Lung (tissue), 12 donors: Measurements from ENCODE around the gene ADGRG6. TPM values are rescaled to one million over a fixed set of nuclear protein-coding genes. Genes with fewer than 3 reads are reported as not detected.

ENCODE experiments used
- ATAC-seq: fragments of 200-7000 bp; cut with Tn5 transposase; one replicate; pipeline ENCODE4 v1.9.1; 2020; ENCODE audit warnings: moderate number of reproducible peaks; ENCODE audit not compliant: insufficient read depth, low FRiP score
- DNase-seq, 3 donors: peaks; one replicate each; pipeline ENCODE4 v3.0.0-alpha.2; 2013 to 2017
- H3K27ac ChIP-seq, 2 donors: one replicate each; pipeline ENCODE4 v1.5.1; 2013; ENCODE audit warnings: mild to moderate bottlenecking in 2 of 2, moderate library complexity in 2 of 2, control low read depth in 1 of 2, inconsistent platforms in 1 of 2, low read depth in 1 of 2, low read length in 1 of 2
- H3K27me3 ChIP-seq, 3 donors: one replicate each; pipeline ENCODE4 v1.5.1; 2013; ENCODE audit warnings: low read length in 2 of 3; ENCODE audit not compliant: control insufficient read depth in 3 of 3, insufficient read depth in 3 of 3
- H3K36me3 ChIP-seq, 4 donors: one replicate each; pipeline ENCODE4 v1.5.1; 2013; ENCODE audit warnings: low read length in 4 of 4, mild to moderate bottlenecking in 1 of 4, moderate library complexity in 1 of 4; ENCODE audit not compliant: control insufficient read depth in 4 of 4, insufficient read depth in 4 of 4
- H3K4me1 ChIP-seq, 5 donors: one replicate each; pipeline ENCODE4 v1.5.1; 2013; ENCODE audit warnings: low read length in 5 of 5, mild to moderate bottlenecking in 2 of 5, moderate library complexity in 1 of 5; ENCODE audit not compliant: control insufficient read depth in 5 of 5, insufficient read depth in 5 of 5
- H3K4me3 ChIP-seq: one replicate; pipeline ENCODE4 v1.5.1; 2013; ENCODE audit warnings: mild to moderate bottlenecking, control low read depth, moderate library complexity
- H3K9ac ChIP-seq, 2 donors: one replicate each; pipeline ENCODE4 v1.5.1; 2013; ENCODE audit warnings: low read length in 2 of 2, control low read depth in 1 of 2; ENCODE audit not compliant: insufficient read depth in 1 of 2
- H3K9me3 ChIP-seq, 4 donors: one replicate each; pipeline ENCODE4 v1.5.1; 2013; ENCODE audit warnings: low read length in 3 of 4, mild to moderate bottlenecking in 1 of 4, moderate library complexity in 1 of 4; ENCODE audit not compliant: control insufficient read depth in 4 of 4, insufficient read depth in 3 of 4
- CTCF ChIP-seq: IDR thresholded peaks from 2 replicates; pipeline ENCODE4 v1.5.1; 2012; ENCODE audit warnings: mild to moderate bottlenecking; ENCODE audit errors: control extremely low read depth, extremely low read depth
- WGBS, 2 donors: extraction: QIAGEN DNeasy Blood & Tissue Kit; methylation state at CpG; one replicate each; pipeline ENCODE4 v1.1.7; 2013; 5-methylcytosine and 5-hydroxymethylcytosine counted together
- polyA plus RNA-seq, 2 donors: library from polyadenylated mRNA; stranded (reverse); fragments of 200-250 nt; gene quantifications; one replicate each; pipeline ENCODE4 v1.2.1, GENCODE V29; 2013
- total RNA-seq, 2 donors: library from RNA; depleted of rRNA in 1 of 2; stranded (reverse); fragments of >200 nt in 1 of 2; gene quantifications; one replicate each; pipeline ENCODE4 v1.2.1, GENCODE V29; 2014 to 2021
- donor health status: control.
- donor health status: control.
- donor health status: Bipolar disorder and iron deficiency.
- donor health status: healthy.
- donor health status: DM: yes; HTN: yes; CAD: no.

ADGRG6 gene
- total and polyA plus RNA-seq, 4 donors = 6.4 to 177 (median 12.9) TPM

GRCh38 chr6:142307963-142308748 is 6.3 kb downstream of the ADGRG6 start:
- Histone ChIP-seq H3K27ac (no peak overlapping the region), H3K4me3 (no peak overlapping the region), H3K36me3 (peaks cover 0 to 2% (median 0%) of the 10 kb centered on the region in 4 donors), H3K27me3 (no peaks in the 10 kb centered on the region), H3K9me3 (no peaks in the 10 kb centered on the region), H3K4me1 (peaks cover 0 to 68% (median 14%) of the 10 kb centered on the region in 5 donors), H3K9ac (no peak overlapping the region)
- DNase-seq (no peak), ATAC-seq (no peak)
- no peak for TF ChIP-seq CTCF
- WGBS, 2 donors = 57 to 68% methylated on average over 2 of the region's 2 CpGs

GRCh38 chr6:142309426-142309825 is 7.6 kb downstream of the ADGRG6 start:
- no peak for TF ChIP-seq CTCF
- Histone ChIP-seq H3K9ac (no peak overlapping the region), H3K4me3 (no peak overlapping the region), H3K36me3 (peaks cover 0 to 5% (median 2%) of the 10 kb centered on the region in 4 donors), H3K9me3 (no peaks in the 10 kb centered on the region), H3K4me1 (peaks cover 0 to 71% (median 14%) of the 10 kb centered on the region in 5 donors), H3K27me3 (no peaks in the 10 kb centered on the region), H3K27ac (no peak overlapping the region)
- peak in 1 of 3 donors; percentile 51 for DNase-seq
- 95 to 97% methylated on average over 2 of the region's 2 CpGs for WGBS, 2 donors
- ATAC-seq = no peak

GRCh38 chr6:142313284-142313683 is 11.5 kb downstream of the ADGRG6 start:
- H3K27ac ChIP-seq = no peak overlapping the region
- peak; percentile 66 for ATAC-seq
- no peak for TF ChIP-seq CTCF
- H3K9ac ChIP-seq = no peak overlapping the region
- no peaks in the 10 kb centered on the region for H3K9me3 ChIP-seq
- peak in 1 of 3 donors; percentile 23 for DNase-seq
- WGBS, 2 donors = 38 to 59% methylated on average over 2 of the region's 2 CpGs
- peaks cover 0 to 37% (median 3%) of the 10 kb centered on the region in 5 donors for H3K4me1 ChIP-seq
- no peak overlapping the region for H3K4me3 ChIP-seq
- peaks cover 0 to 5% (median 3%) of the 10 kb centered on the region in 4 donors for H3K36me3 ChIP-seq
- no peaks in the 10 kb centered on the region for H3K27me3 ChIP-seq
